GM23338 (cell line): ENCODE results near the gene CARMIL1. TPM values are rescaled to one million over a fixed set of nuclear protein-coding genes. Genes with fewer than 3 reads are reported as not detected.

Experiments
- ATAC-seq: fragments of 200-7000 bp; cut with Tn5 transposase; 3 replicates; pipeline ENCODE4 v1.9.1; 2020
- DNase-seq: peaks from one replicate; pipeline ENCODE4 v3.0.0-alpha.2; 2015; ENCODE audit warnings: low spot score
- H2AFZ ChIP-seq: fragments of 200-600 bp; sonication (generic); 2 replicates; pipeline ENCODE4 v1.8.0; 2016; ENCODE audit warnings: antibody characterized with exemption, mild to moderate bottlenecking, moderate library complexity
- H3F3A ChIP-seq: fragments of 200-600 bp; sonication (generic); replicated peaks from 2 replicates; pipeline ENCODE4 v1.8.0; 2017; ENCODE audit warnings: antibody characterized with exemption, mixed run types, low read depth
- H3K27ac ChIP-seq: fragments of 200-600 bp; sonication (generic); 2 replicates; pipeline ENCODE4 v1.6.1; 2016; ENCODE audit warnings: low read depth
- H3K27me3 ChIP-seq: fragments of 200-600 bp; sonication (generic); 2 replicates; pipeline ENCODE4 v1.8.0; 2016; ENCODE audit warnings: mild to moderate bottlenecking, mixed run types, moderate library complexity; ENCODE audit not compliant: insufficient read depth
- H3K36me3 ChIP-seq: fragments of 200-600 bp; sonication (generic); 2 replicates; pipeline ENCODE4 v1.8.0; 2016; ENCODE audit warnings: mild to moderate bottlenecking; ENCODE audit not compliant: insufficient read depth
- H3K4me1 ChIP-seq: fragments of 200-600 bp; sonication (generic); 2 replicates; pipeline ENCODE4 v1.8.0; 2016; ENCODE audit warnings: mild to moderate bottlenecking, moderate library complexity; ENCODE audit not compliant: insufficient read depth
- H3K4me2 ChIP-seq: fragments of 200-600 bp; sonication (generic); 2 replicates; pipeline ENCODE4 v1.7.1; 2017; ENCODE audit warnings: mixed run types
- H3K4me3 ChIP-seq: fragments of 200-600 bp; sonication (generic); 2 replicates; pipeline ENCODE4 v1.6.1; 2016; ENCODE audit warnings: mixed run types
- H3K79me2 ChIP-seq: fragments of 200-600 bp; sonication (generic); replicated peaks from 2 replicates; pipeline ENCODE4 v1.8.0; 2017; ENCODE audit warnings: mild to moderate bottlenecking; ENCODE audit not compliant: insufficient read depth
- H3K9me2 ChIP-seq: fragments of 200-600 bp; sonication (generic); 2 replicates; pipeline ENCODE4 v1.8.0; 2017; ENCODE audit not compliant: insufficient read depth
- H4K20me1 ChIP-seq: fragments of 200-600 bp; sonication (generic); replicated peaks from 2 replicates; pipeline ENCODE4 v1.8.0; 2017; ENCODE audit warnings: mild to moderate bottlenecking; ENCODE audit not compliant: insufficient read depth
- H3K27ac Mint-ChIP-seq: 2 replicates; pipeline ENCODE4 v1.8.0; 2020; ENCODE audit warnings: inconsistent platforms, mild to moderate bottlenecking, moderate library complexity, mixed read lengths
- H3K27me3 Mint-ChIP-seq: 3 replicates; pipeline ENCODE4 v1.8.0; 2022; ENCODE audit warnings: low read depth, mild to moderate bottlenecking, moderate library complexity, mixed read lengths, inconsistent platforms; ENCODE audit not compliant: insufficient read depth, poor library complexity
- H3K36me3 Mint-ChIP-seq: 3 replicates; pipeline ENCODE4 v1.8.0; 2021; ENCODE audit warnings: low read depth, mild to moderate bottlenecking, inconsistent platforms, moderate library complexity, mixed read lengths
- H3K4me1 Mint-ChIP-seq: 3 replicates; pipeline ENCODE4 v1.8.0; 2020; ENCODE audit warnings: mild to moderate bottlenecking, inconsistent platforms, mixed read lengths
- H3K4me3 Mint-ChIP-seq: 3 replicates; pipeline ENCODE4 v1.8.0; 2021; ENCODE audit warnings: moderate library complexity, mild to moderate bottlenecking, inconsistent platforms, mixed read lengths
- H3K9me3 Mint-ChIP-seq: 3 replicates; pipeline ENCODE4 v1.8.0; 2020; ENCODE audit warnings: moderate library complexity, mild to moderate bottlenecking, inconsistent platforms, mixed read lengths
- CREB1 ChIP-seq: fragments of 250-450 bp; sonication (Bioruptor Pico); IDR thresholded peaks from 2 replicates; pipeline ENCODE4 v1.5.0; 2020; ENCODE audit warnings: low read depth, mild to moderate bottlenecking, moderate library complexity
- EZH2 ChIP-seq: fragments of 200-600 bp; sonication (generic); IDR thresholded peaks from one replicate; pipeline ENCODE4 v1.8.0; 2017; ENCODE audit warnings: antibody characterized with exemption, mild to moderate bottlenecking, low read depth; ENCODE audit not compliant: unreplicated experiment
- EZH2phosphoT487 ChIP-seq: fragments of 200-600 bp; sonication (generic); IDR thresholded peaks from one replicate; pipeline ENCODE4 v1.8.1; 2018; ENCODE audit warnings: antibody characterized with exemption; ENCODE audit not compliant: unreplicated experiment
- JUNB ChIP-seq: IDR thresholded peaks from one replicate; pipeline ENCODE4 v1.6.1; 2016; ENCODE audit warnings: antibody characterized with exemption; ENCODE audit not compliant: unreplicated experiment
- NANOG ChIP-seq: IDR thresholded peaks from 2 replicates; pipeline ENCODE4 v1.6.1; 2016; ENCODE audit warnings: antibody characterized with exemption, borderline replicate concordance
- POLR2AphosphoS5 ChIP-seq: IDR thresholded peaks from 2 replicates; pipeline ENCODE4 v1.6.1; 2016; ENCODE audit warnings: antibody characterized with exemption, low read depth
- STAT1 ChIP-seq: IDR thresholded peaks from one replicate; pipeline ENCODE4 v1.6.1; 2016; ENCODE audit warnings: antibody characterized with exemption; ENCODE audit not compliant: unreplicated experiment
- ZNF114 ChIP-seq: fragments of 250-450 bp; sonication (Bioruptor Pico); IDR thresholded peaks from 2 replicates; pipeline ENCODE4 v1.5.0; 2020; ENCODE audit warnings: mild to moderate bottlenecking, moderate library complexity
- ZNF331 ChIP-seq: fragments of 250-450 bp; sonication (Bioruptor Pico); IDR thresholded peaks from 2 replicates; pipeline ENCODE4 v1.5.0; 2020; ENCODE audit warnings: low read depth, mild to moderate bottlenecking, moderate library complexity
- polyA plus RNA-seq: library from polyadenylated mRNA; unstranded; fragments of >200 nt; fragmentation: Nextera tagmentation; extraction: Ambion mirVana; gene quantifications from 2 replicates; pipeline ENCODE4 v1.2.1, GENCODE V29; 2016
- total RNA-seq: library from RNA; depleted of rRNA; stranded (reverse); fragments of >200 nt; shearing (Covaris generic); gene quantifications from 2 replicates; pipeline ENCODE4 v1.2.3, GENCODE V29; 2014
- TF ChIP-seq, protein P1 (sequence below): IDR thresholded peaks from 2 replicates; pipeline ENCODE4 v1.6.1; 2016; ENCODE audit warnings: antibody characterized with exemption
- TF ChIP-seq, protein P2 (sequence below), 2 experiments: fragments of 200-600 bp in 1 of 2; sonication (generic) in 1 of 2; conservative IDR thresholded peaks; 2 replicates each; pipeline versions ENCODE4 v1.5.1 to v1.6.1; 2016 to 2017; ENCODE audit warnings: antibody characterized with exemption in 2 of 2, low read depth in 2 of 2, mild to moderate bottlenecking in 2 of 2, moderate library complexity in 1 of 2
- TF ChIP-seq, protein P3 (sequence below): fragments of 250-450 bp; sonication (Bioruptor Pico); IDR thresholded peaks from 2 replicates; pipeline ENCODE4 v1.5.0; 2020; ENCODE audit warnings: mild to moderate bottlenecking, moderate library complexity
- TF ChIP-seq, protein P4 (sequence below): IDR thresholded peaks from one replicate; pipeline ENCODE4 v1.6.1; 2018; ENCODE audit warnings: antibody characterized with exemption; ENCODE audit not compliant: unreplicated experiment

Gene CARMIL1
- total and polyA plus RNA-seq, 2 experiments from 2014 or later: 43.2 to 66.9 TPM

DNA sequence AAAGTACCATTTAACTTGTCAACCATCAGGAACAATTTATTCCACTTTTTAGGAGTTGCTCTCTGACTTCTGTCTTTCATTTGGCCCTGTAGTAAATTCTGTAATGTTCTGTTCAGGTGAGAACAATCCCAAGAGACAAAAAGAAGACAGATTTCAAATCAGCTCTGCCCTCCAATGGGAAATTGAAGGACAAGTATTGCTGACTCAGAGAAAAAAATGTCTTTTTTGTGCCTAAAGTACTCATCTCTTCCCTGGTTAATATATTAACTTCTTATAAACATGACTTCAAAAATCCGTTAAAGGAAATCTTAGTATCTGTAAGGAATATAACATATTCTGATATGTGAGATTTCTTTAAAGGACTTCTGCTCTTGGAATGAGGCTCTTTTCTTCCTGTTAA, 334.2 kb downstream of the CARMIL1 start:
- H3K27ac ChIP-seq: no peak overlapping the region
- H3K27me3 ChIP-seq: no peaks in the 10 kb centered on the region
- H3F3A ChIP-seq: no peaks in the 10 kb centered on the region
- Mint-ChIP-seq H3K9me3 (no peaks in the 10 kb centered on the region), H3K27me3 (no peaks in the 10 kb centered on the region), H3K36me3 (peaks cover 8% of the 10 kb centered on the region), H3K4me3 (no peak overlapping the region), H3K27ac (no peak overlapping the region), H3K4me1 (no peaks in the 10 kb centered on the region)
- no peaks in the 10 kb centered on the region for H3K4me1 ChIP-seq
- no peaks in the 10 kb centered on the region for H3K79me2 ChIP-seq
- TF ChIP-seq, protein P1, sequence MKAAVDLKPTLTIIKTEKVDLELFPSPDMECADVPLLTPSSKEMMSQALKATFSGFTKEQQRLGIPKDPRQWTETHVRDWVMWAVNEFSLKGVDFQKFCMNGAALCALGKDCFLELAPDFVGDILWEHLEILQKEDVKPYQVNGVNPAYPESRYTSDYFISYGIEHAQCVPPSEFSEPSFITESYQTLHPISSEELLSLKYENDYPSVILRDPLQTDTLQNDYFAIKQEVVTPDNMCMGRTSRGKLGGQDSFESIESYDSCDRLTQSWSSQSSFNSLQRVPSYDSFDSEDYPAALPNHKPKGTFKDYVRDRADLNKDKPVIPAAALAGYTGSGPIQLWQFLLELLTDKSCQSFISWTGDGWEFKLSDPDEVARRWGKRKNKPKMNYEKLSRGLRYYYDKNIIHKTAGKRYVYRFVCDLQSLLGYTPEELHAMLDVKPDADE: no peak
- no peak for TF ChIP-seq NANOG
- no peak for TF ChIP-seq ZNF331
- no peak for TF ChIP-seq STAT1
- no peak for TF ChIP-seq ZNF114
- no peak for TF ChIP-seq POLR2AphosphoS5
- no peak for TF ChIP-seq EZH2phosphoT487
- TF ChIP-seq, protein P2, sequence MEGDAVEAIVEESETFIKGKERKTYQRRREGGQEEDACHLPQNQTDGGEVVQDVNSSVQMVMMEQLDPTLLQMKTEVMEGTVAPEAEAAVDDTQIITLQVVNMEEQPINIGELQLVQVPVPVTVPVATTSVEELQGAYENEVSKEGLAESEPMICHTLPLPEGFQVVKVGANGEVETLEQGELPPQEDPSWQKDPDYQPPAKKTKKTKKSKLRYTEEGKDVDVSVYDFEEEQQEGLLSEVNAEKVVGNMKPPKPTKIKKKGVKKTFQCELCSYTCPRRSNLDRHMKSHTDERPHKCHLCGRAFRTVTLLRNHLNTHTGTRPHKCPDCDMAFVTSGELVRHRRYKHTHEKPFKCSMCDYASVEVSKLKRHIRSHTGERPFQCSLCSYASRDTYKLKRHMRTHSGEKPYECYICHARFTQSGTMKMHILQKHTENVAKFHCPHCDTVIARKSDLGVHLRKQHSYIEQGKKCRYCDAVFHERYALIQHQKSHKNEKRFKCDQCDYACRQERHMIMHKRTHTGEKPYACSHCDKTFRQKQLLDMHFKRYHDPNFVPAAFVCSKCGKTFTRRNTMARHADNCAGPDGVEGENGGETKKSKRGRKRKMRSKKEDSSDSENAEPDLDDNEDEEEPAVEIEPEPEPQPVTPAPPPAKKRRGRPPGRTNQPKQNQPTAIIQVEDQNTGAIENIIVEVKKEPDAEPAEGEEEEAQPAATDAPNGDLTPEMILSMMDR (conservative IDR thresholded peaks at IDR 0.05; ENCODE audit: low read depth in 2 of 2): no peak
- TF ChIP-seq EZH2: no peak
- TF ChIP-seq, protein P3, sequence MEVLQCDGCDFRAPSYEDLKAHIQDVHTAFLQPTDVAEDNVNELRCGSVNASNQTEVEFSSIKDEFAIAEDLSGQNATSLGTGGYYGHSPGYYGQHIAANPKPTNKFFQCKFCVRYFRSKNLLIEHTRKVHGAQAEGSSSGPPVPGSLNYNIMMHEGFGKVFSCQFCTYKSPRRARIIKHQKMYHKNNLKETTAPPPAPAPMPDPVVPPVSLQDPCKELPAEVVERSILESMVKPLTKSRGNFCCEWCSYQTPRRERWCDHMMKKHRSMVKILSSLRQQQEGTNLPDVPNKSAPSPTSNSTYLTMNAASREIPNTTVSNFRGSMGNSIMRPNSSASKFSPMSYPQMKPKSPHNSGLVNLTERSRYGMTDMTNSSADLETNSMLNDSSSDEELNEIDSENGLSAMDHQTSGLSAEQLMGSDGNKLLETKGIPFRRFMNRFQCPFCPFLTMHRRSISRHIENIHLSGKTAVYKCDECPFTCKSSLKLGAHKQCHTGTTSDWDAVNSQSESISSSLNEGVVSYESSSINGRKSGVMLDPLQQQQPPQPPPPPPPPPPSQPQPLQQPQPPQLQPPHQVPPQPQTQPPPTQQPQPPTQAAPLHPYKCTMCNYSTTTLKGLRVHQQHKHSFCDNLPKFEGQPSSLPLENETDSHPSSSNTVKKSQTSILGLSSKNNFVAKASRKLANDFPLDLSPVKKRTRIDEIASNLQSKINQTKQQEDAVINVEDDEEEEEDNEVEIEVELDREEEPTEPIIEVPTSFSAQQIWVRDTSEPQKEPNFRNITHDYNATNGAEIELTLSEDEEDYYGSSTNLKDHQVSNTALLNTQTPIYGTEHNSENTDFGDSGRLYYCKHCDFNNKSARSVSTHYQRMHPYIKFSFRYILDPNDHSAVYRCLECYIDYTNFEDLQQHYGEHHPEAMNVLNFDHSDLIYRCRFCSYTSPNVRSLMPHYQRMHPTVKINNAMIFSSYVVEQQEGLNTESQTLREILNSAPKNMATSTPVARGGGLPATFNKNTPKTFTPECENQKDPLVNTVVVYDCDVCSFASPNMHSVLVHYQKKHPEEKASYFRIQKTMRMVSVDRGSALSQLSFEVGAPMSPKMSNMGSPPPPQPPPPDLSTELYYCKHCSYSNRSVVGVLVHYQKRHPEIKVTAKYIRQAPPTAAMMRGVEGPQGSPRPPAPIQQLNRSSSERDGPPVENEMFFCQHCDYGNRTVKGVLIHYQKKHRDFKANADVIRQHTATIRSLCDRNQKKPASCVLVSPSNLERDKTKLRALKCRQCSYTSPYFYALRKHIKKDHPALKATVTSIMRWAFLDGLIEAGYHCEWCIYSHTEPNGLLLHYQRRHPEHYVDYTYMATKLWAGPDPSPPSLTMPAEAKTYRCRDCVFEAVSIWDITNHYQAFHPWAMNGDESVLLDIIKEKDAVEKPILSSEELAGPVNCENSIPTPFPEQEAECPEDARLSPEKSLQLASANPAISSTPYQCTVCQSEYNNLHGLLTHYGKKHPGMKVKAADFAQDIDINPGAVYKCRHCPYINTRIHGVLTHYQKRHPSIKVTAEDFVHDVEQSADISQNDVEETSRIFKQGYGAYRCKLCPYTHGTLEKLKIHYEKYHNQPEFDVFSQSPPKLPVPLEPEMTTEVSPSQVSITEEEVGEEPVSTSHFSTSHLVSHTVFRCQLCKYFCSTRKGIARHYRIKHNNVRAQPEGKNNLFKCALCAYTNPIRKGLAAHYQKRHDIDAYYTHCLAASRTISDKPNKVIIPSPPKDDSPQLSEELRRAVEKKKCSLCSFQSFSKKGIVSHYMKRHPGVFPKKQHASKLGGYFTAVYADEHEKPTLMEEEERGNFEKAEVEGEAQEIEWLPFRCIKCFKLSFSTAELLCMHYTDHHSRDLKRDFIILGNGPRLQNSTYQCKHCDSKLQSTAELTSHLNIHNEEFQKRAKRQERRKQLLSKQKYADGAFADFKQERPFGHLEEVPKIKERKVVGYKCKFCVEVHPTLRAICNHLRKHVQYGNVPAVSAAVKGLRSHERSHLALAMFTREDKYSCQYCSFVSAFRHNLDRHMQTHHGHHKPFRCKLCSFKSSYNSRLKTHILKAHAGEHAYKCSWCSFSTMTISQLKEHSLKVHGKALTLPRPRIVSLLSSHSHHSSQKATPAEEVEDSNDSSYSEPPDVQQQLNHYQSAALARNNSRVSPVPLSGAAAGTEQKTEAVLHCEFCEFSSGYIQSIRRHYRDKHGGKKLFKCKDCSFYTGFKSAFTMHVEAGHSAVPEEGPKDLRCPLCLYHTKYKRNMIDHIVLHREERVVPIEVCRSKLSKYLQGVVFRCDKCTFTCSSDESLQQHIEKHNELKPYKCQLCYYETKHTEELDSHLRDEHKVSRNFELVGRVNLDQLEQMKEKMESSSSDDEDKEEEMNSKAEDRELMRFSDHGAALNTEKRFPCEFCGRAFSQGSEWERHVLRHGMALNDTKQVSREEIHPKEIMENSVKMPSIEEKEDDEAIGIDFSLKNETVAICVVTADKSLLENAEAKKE (CRISPR knock-in tag): no peak
- TF ChIP-seq, protein P4, sequence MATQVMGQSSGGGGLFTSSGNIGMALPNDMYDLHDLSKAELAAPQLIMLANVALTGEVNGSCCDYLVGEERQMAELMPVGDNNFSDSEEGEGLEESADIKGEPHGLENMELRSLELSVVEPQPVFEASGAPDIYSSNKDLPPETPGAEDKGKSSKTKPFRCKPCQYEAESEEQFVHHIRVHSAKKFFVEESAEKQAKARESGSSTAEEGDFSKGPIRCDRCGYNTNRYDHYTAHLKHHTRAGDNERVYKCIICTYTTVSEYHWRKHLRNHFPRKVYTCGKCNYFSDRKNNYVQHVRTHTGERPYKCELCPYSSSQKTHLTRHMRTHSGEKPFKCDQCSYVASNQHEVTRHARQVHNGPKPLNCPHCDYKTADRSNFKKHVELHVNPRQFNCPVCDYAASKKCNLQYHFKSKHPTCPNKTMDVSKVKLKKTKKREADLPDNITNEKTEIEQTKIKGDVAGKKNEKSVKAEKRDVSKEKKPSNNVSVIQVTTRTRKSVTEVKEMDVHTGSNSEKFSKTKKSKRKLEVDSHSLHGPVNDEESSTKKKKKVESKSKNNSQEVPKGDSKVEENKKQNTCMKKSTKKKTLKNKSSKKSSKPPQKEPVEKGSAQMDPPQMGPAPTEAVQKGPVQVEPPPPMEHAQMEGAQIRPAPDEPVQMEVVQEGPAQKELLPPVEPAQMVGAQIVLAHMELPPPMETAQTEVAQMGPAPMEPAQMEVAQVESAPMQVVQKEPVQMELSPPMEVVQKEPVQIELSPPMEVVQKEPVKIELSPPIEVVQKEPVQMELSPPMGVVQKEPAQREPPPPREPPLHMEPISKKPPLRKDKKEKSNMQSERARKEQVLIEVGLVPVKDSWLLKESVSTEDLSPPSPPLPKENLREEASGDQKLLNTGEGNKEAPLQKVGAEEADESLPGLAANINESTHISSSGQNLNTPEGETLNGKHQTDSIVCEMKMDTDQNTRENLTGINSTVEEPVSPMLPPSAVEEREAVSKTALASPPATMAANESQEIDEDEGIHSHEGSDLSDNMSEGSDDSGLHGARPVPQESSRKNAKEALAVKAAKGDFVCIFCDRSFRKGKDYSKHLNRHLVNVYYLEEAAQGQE: no peak
- TF ChIP-seq JUNB: no peak
- TF ChIP-seq CREB1 (CRISPR knock-in tag): no peak
- H3K4me2 ChIP-seq: no peak overlapping the region
- no peaks in the 10 kb centered on the region; the same call in 1 of the 2 replicates for H4K20me1 ChIP-seq
- H3K9me2 ChIP-seq: no peaks in the 10 kb centered on the region
- H3K4me3 ChIP-seq: no peak overlapping the region
- DNase-seq (no peak), ATAC-seq (no peak)
- H3K36me3 ChIP-seq: peaks cover 4% of the 10 kb centered on the region
- H2AFZ ChIP-seq: no peak overlapping the region
